GM10248 (cell line): ENCODE data around the gene RAD51B.

Experiments used
- CTCF ChIA-PET: fragments of 300-600 bp; sonication (Branson Sonifier 250); formaldehyde crosslinking; extraction: SDS; loops from one replicate; lab custom pipeline; 2021; ENCODE audit warnings: antibody characterized with exemption; lab: Yijun Ruan, JAX
- POLR2A ChIA-PET: fragments of 350-650 bp; sonication (Branson Sonifier 250); formaldehyde crosslinking; extraction: SDS; loops from one replicate; lab custom pipeline; 2020; ENCODE audit warnings: antibody characterized with exemption; lab: Yijun Ruan, JAX
- DNase-seq: peaks from one replicate; pipeline ENCODE4 v3.0.0; 2012; ENCODE audit errors: extremely low spot score
- CTCF ChIP-seq: IDR thresholded peaks from 2 replicates; pipeline ENCODE4 v1.5.1; 2012; ENCODE audit warnings: mild to moderate bottlenecking, low read depth; ENCODE audit errors: extremely low read depth, missing control alignments, control extremely low read depth

Gene RAD51B

GRCh38 chr14:68528040-68528687 is 708.6 kb downstream of the RAD51B start:
- ChIA-PET CTCF (interaction anchor here (1.4 to 1.9 kb wide), 2 partner anchors 8 to 10 kb away, joined by 5 to 6 read pairs; no protein-coding TSS in a partner anchor), POLR2A (no interaction called here)

GRCh38 chr14:68530443-68530842 is 710.9 kb downstream of the RAD51B start:
- ChIA-PET POLR2A (no interaction called here), CTCF (interaction anchor here (1.5 kb wide), 1 partner anchor 16 kb away, joined by 4 read pairs; no protein-coding TSS in a partner anchor)
- no peak for DNase-seq

More at GRCh38 chr14:68528040-68528687, 708.6 kb downstream of the RAD51B start:
- DNase-seq: no peak
- no peak for TF ChIP-seq CTCF

GRCh38 chr14:68532496-68532895 is 712.9 kb downstream of the RAD51B start:
- ChIA-PET POLR2A (no interaction called here), CTCF (interaction anchor here (1.6 kb wide), 1 partner anchor 292 kb away, joined by 3 read pairs; no protein-coding TSS in a partner anchor)
- no peak for TF ChIP-seq CTCF
- no peak for DNase-seq

More at GRCh38 chr14:68530443-68530842, 710.9 kb downstream of the RAD51B start:
- no peak for TF ChIP-seq CTCF

GRCh38 chr14:68534276-68534675 is 714.7 kb downstream of the RAD51B start:
- CTCF ChIA-PET: interaction anchor here (1.2 to 2.1 kb wide), 6 partner anchors 8 to 294 kb away, joined by 3 to 8 read pairs (median 3); no protein-coding TSS in a partner anchor
- POLR2A ChIA-PET: no interaction called here
- TF ChIP-seq CTCF: no peak

GRCh38 chr14:68535404-68536017 is 715.9 kb downstream of the RAD51B start:
- POLR2A ChIA-PET: no interaction called here
- CTCF ChIA-PET: interaction anchor here (1.2 to 2.1 kb wide), 8 partner anchors 10 to 247 kb away, joined by 3 to 8 read pairs (median 4); no protein-coding TSS in a partner anchor
- no peak for TF ChIP-seq CTCF
- no peak for DNase-seq

More at GRCh38 chr14:68534276-68534675, 714.7 kb downstream of the RAD51B start:
- DNase-seq: no peak

- ChIA-PET POLR2A (no interaction called here), CTCF (interaction anchor here (1.2 to 1.6 kb wide), 5 partner anchors 11 to 30 kb away, joined by 3 to 5 read pairs (median 4); no protein-coding TSS in a partner anchor)
- TF ChIP-seq CTCF: no peak
- DNase-seq: no peak
Observed at GRCh38 chr14:68536018-68536410, 716.4 kb downstream of the RAD51B start.
